Caco-2 (cell line): ENCODE measurements around the gene LRRC45. TPM values are rescaled to one million over a fixed set of nuclear protein-coding genes. Genes with fewer than 3 reads are reported as not detected.

Experiments
- BruUV-seq: library from RNA; stranded (reverse); fragments of 400-500 nt; replicated peaks from 2 replicates; lab custom pipeline; 2021; lab: Mats Ljungman, UMichigan
- CTCF ChIA-PET: fragments of 300-600 bp; sonication (Branson Sonifier 250); formaldehyde crosslinking; loops from one replicate; lab custom pipeline; 2022; ENCODE audit warnings: antibody characterized with exemption; lab: Charles Lee
- POLR2A ChIA-PET: fragments of 300-600 bp; sonication (Branson Sonifier 250); formaldehyde crosslinking; loops from one replicate; lab custom pipeline; 2022; ENCODE audit warnings: antibody characterized with exemption; lab: Charles Lee
- DNase-seq, 2 experiments: peaks; one replicate each; pipeline versions ENCODE4 v3.0.0 to v3.0.0-alpha.2; 2020 to 2022
- H3K27me3 ChIP-seq: replicated peaks from 2 replicates; pipeline ENCODE4 v1.6.0; 2011; ENCODE audit warnings: low read length; ENCODE audit not compliant: control insufficient read depth, insufficient read depth
- H3K36me3 ChIP-seq: 2 replicates; pipeline ENCODE4 v1.5.1; 2011; ENCODE audit warnings: low read length; ENCODE audit not compliant: control insufficient read depth, insufficient read depth
- H3K4me1 ChIP-seq: fragments of 250-450 bp; sonication (Bioruptor Pico); 2 replicates; pipeline ENCODE4 v1.5.1; 2020; ENCODE audit warnings: mild to moderate bottlenecking
- H3K4me3 ChIP-seq: 2 replicates; pipeline ENCODE4 v1.5.1; 2011; ENCODE audit warnings: low read depth, mild to moderate bottlenecking, control low read depth, low read length
- H3K9me3 ChIP-seq: fragments of 250-450 bp; sonication (Bioruptor Pico); 2 replicates; pipeline ENCODE4 v1.5.1; 2020; ENCODE audit warnings: mild to moderate bottlenecking, moderate library complexity
- H3K27ac Mint-ChIP-seq: one replicate; pipeline ENCODE4 v1.8.0; 2022; ENCODE audit warnings: mixed read lengths; ENCODE audit not compliant: unreplicated experiment
- H3K27me3 Mint-ChIP-seq: one replicate; pipeline ENCODE4 v1.8.0; 2022; ENCODE audit warnings: mixed read lengths; ENCODE audit not compliant: insufficient read depth, unreplicated experiment
- H3K36me3 Mint-ChIP-seq: one replicate; pipeline ENCODE4 v1.8.0; 2022; ENCODE audit warnings: mild to moderate bottlenecking, mixed read lengths; ENCODE audit not compliant: insufficient read depth, unreplicated experiment
- H3K4me1 Mint-ChIP-seq: one replicate; pipeline ENCODE4 v1.8.0; 2022; ENCODE audit warnings: low read depth, mixed read lengths; ENCODE audit not compliant: unreplicated experiment
- H3K4me3 Mint-ChIP-seq: one replicate; pipeline ENCODE4 v1.8.0; 2022; ENCODE audit warnings: mild to moderate bottlenecking, moderate library complexity, mixed read lengths; ENCODE audit not compliant: unreplicated experiment
- H3K9me3 Mint-ChIP-seq: one replicate; pipeline ENCODE4 v1.8.0; 2022; ENCODE audit warnings: mixed read lengths; ENCODE audit not compliant: unreplicated experiment
- CTCF ChIP-seq, 2 experiments: fragments of 200-600 bp in 1 of 2; IDR thresholded peaks; 1 replicate in 1 of 2; 2 replicates in 1 of 2; pipeline versions ENCODE4 v1.5.1 to v1.8.0; 2011 to 2022; ENCODE audit warnings: antibody characterized with exemption in 1 of 2, control low read depth in 1 of 2, inconsistent platforms in 1 of 2, low read depth in 1 of 2, low read length in 1 of 2, mild to moderate bottlenecking in 1 of 2, moderate library complexity in 1 of 2; ENCODE audit not compliant: insufficient read depth in 1 of 2, severe bottlenecking in 1 of 2, unreplicated experiment in 1 of 2
- intact Hi-C: fragments of 100-400 bp; cut with micrococcal nuclease; formaldehyde crosslinking; loops from one replicate; pipeline ENCODE4 v1.10.0; 2022; ENCODE audit not compliant: unreplicated experiment
- total RNA-seq: library from RNA; stranded (reverse); gene quantifications from 2 replicates; pipeline ENCODE4 v1.2.3, GENCODE V29; 2022

Gene LRRC45
- total RNA-seq, 1 experiment from 2014 or later = 33.2 TPM

- Mint-ChIP-seq H3K27me3 (no peaks in the 10 kb centered on the region), H3K4me1 (peaks cover 12% of the 10 kb centered on the region), H3K9me3 (no peaks in the 10 kb centered on the region), H3K4me3 (peak overlapping the region; percentile 85), H3K36me3 (peaks cover 40% of the 10 kb centered on the region), H3K27ac (no peak overlapping the region)
- H3K4me1 ChIP-seq = peaks cover 21% of the 10 kb centered on the region
- ChIA-PET CTCF (no interaction called here), POLR2A (no interaction called here)
- no peaks in the 10 kb centered on the region for H3K27me3 ChIP-seq
- intact Hi-C loops = no loop called here
- peaks cover 2% of the 10 kb centered on the region; the same call in 1 of the 2 replicates for H3K36me3 ChIP-seq
- no peak for DNase-seq
- H3K9me3 ChIP-seq = no peaks in the 10 kb centered on the region
- no TSS peak for BruUV-seq
- no peak for TF ChIP-seq CTCF (IDR thresholded peaks at IDR 0.05; ENCODE audit: insufficient read depth in 1 of 2, low read depth in 1 of 2, low read length in 1 of 2, severe bottlenecking in 1 of 2, unreplicated experiment in 1 of 2)
- H3K4me3 ChIP-seq = no peak overlapping the region
These were observed 5.9 kb downstream of the LRRC45 start for GRCh38 chr17:82028966-82029365.

GRCh38 chr17:82029391-82029790 lies 6.3 kb downstream of the LRRC45 start:
- Mint-ChIP-seq H3K36me3 (peaks cover 35% of the 10 kb centered on the region), H3K4me1 (peaks cover 12% of the 10 kb centered on the region), H3K27me3 (no peaks in the 10 kb centered on the region), H3K9me3 (no peaks in the 10 kb centered on the region), H3K4me3 (peak overlapping the region; percentile 85), H3K27ac (peak overlapping the region; percentile 26)
- H3K9me3 ChIP-seq = no peaks in the 10 kb centered on the region
- DNase-seq = no peak
- BruUV-seq = no TSS peak
- TF ChIP-seq CTCF (IDR thresholded peaks at IDR 0.05; ENCODE audit: insufficient read depth in 1 of 2, low read depth in 1 of 2, low read length in 1 of 2, severe bottlenecking in 1 of 2, unreplicated experiment in 1 of 2) = no peak
- POLR2A ChIA-PET = no interaction called here
- H3K4me1 ChIP-seq = peaks cover 17% of the 10 kb centered on the region
- intact Hi-C loops = no loop called here
- no peak overlapping the region for H3K4me3 ChIP-seq
- H3K27me3 ChIP-seq = no peaks in the 10 kb centered on the region
- CTCF ChIA-PET = interaction anchor here (1.2 to 2.7 kb wide), 3 partner anchors 8 to 75 kb away, joined by 3 to 36 read pairs (median 17); partner anchors contain the start of genes CENPX and LRRC45
- peaks cover 2% of the 10 kb centered on the region; the same call in 1 of the 2 replicates for H3K36me3 ChIP-seq

- Histone ChIP-seq H3K4me3 (peak overlapping the region; percentile 64), H3K36me3 (peaks cover 2% of the 10 kb centered on the region; the same call in 1 of the 2 replicates), H3K4me1 (peaks cover 14% of the 10 kb centered on the region), H3K9me3 (no peaks in the 10 kb centered on the region), H3K27me3 (no peaks in the 10 kb centered on the region)
- no TSS peak for BruUV-seq
- Mint-ChIP-seq H3K27me3 (no peaks in the 10 kb centered on the region), H3K27ac (peak overlapping the region; percentile 80), H3K4me1 (peaks cover 14% of the 10 kb centered on the region), H3K36me3 (peaks cover 34% of the 10 kb centered on the region), H3K9me3 (no peaks in the 10 kb centered on the region), H3K4me3 (peak overlapping the region; percentile 85)
- TF ChIP-seq CTCF (IDR thresholded peaks at IDR 0.05; ENCODE audit: insufficient read depth in 1 of 2, low read depth in 1 of 2, low read length in 1 of 2, severe bottlenecking in 1 of 2, unreplicated experiment in 1 of 2) = no peak
- DNase-seq = no peak
- POLR2A ChIA-PET = interaction anchor here (0.6 to 2.2 kb wide), 5 partner anchors 35 to 346 kb away, joined by 3 to 8 read pairs (median 4); partner anchors contain the start of genes ARL16, FASN, HGS and MCRIP1
- intact Hi-C loops = loop anchor here (1.0 kb wide), 1 partner anchor 124 kb away; no protein-coding TSS in a partner anchor
- CTCF ChIA-PET = interaction anchor here (0.8 to 2.7 kb wide), 18 partner anchors 9 to 206 kb away, joined by 3 to 36 read pairs (median 4); partner anchors contain the start of genes CENPX and LRRC45
These were observed 6.9 kb downstream of the LRRC45 start for GRCh38 chr17:82029990-82030469.
